Camera-type eye (tissue), 1 donor: ENCODE data around the gene BCAT1. TPM values are rescaled to one million over a fixed set of nuclear protein-coding genes. Genes with fewer than 3 reads are reported as not detected.

Experiments
- total RNA-seq: library from RNA; depleted of rRNA; stranded (reverse); fragments of >200 nt; gene quantifications from one replicate; pipeline ENCODE4 v1.2.3, GENCODE V29; 2014

BCAT1 gene, protein sequence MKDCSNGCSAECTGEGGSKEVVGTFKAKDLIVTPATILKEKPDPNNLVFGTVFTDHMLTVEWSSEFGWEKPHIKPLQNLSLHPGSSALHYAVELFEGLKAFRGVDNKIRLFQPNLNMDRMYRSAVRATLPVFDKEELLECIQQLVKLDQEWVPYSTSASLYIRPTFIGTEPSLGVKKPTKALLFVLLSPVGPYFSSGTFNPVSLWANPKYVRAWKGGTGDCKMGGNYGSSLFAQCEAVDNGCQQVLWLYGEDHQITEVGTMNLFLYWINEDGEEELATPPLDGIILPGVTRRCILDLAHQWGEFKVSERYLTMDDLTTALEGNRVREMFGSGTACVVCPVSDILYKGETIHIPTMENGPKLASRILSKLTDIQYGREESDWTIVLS
- 66.6 TPM for total RNA-seq

GRCh38 chr12:24948757-24949722 is at the start of gene BCAT1:
BCAT1 (minus strand) TSS chr12:24949101; CDS start chr12:24948932, 169 bp downstream.

Other genes starting within 250 kb of the BCAT1 start
- gene DNAI7, start 246.1 kb upstream of the BCAT1 start, total RNA-seq, result 7.8 TPM
- 49.3 TPM for gene ETFRF1, start 246.1 kb upstream of the BCAT1 start, total RNA-seq